ENCODE measurements around the gene KRTAP4-8.
"Not testable (repeated sequence)": the region's sequence is repeated elsewhere in the genome, so short reads cannot be mapped to it uniquely, and the experiment has no call there.

Gene KRTAP4-8

DNA sequence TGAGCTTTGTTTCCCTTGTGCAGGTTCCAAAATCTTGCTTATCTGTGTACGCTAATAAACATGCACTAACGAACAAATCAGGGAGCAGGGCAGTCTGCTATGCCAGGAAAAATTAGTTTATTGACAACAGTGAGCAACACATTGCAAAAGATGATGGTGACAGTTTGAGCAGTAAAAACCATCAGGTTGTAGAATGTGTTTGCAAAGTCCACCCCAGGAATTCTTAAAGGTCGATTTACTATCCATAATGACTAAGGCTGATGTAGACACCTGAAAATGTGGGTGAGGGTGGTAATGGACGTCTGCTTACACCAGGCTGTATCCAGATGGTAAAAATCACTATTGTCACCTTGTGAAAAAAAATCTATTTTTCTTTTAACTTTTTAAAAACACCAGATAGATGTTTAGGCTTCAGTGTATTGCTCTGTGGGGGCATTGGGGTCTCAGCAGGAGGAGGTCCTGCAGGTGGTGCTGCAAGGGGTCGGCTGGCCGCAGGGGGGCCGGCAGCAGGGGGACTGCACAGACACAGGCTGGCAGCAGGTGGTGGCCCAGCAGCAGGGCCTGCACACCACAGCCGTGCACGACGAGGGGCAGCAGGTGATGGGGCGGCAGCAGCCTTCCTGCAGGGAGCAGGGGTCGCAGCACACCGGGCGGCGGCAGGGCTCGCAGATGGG is 32.8 kb downstream of the KRTAP4-8 start:
- not testable (repeated sequence) for DNase-seq (ENCODE audit: low read depth in 3 of 3)

DNA sequence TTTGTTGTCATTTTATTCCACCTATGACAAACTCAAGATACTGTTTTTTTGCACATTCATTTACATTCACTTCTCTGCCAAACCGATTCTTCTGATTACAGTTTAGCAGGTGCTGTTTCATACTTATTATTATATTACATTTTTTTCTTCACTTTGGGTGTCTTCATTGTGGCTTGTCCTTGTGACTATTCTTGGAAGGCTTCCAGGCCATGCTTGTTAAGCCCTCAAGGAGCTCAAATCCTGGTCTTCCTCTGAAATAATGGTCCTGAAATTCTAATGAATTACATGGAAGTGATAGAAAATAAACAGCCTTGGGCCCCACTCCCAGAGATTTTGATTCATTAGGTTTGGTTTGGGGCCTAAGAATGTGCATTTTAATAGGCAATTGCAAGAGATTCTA is 33.6 kb downstream of the KRTAP4-8 start:
- DNase-seq (ENCODE audit: low read depth in 3 of 3): no peak

- no peak for DNase-seq (ENCODE audit: low read depth in 3 of 3)
These were observed 34.5 kb downstream of the KRTAP4-8 start for GRCh38 chr17:41063449-41063848.

DNA sequence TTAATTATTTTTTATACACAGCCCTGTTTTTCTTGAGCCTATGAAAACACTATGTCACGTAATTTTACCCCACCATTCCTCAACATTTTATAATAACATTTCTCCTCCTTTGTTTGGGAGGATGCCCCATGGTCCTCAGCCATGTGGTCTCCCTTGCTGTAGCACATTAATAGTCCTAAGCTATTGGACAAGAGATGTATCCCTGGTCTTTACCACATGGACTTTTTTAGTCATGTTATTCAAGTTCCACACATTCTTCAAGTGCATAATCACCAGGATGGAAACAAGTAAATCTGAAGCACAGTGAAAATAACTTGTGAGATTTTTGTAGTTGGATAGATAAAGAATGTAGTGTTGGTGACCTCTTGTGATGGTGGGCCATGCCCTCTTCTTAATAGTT is 36.0 kb downstream of the KRTAP4-8 start:
- DNase-seq (ENCODE audit: low read depth in 3 of 3): no peak

DNA sequence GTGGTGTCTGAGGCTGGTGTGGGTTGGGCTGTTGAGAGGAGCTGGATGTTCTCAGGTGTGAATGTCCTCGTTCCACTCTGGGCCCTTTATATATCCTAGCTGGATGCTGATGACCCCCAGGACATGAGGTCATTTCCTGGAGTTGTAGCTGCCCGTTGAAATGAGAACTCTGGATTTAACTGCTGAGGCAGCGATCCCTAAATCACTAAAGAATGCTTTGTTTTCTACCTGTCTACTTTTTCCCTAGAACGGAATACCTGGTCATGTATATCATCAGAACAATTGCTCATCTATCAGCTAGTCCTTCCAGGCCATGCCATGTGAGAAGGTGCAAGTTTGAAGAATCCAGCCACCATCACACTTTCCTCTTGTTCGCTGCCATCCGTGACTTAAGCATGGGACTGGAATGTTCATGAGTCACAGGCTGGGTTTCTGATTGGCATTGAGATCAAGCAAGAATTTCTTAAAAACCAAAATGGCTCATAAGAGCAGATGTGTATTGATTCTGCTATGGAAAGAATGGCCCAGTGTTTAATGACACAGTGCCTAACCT is 37.8 kb downstream of the KRTAP4-8 start, which contains the start of gene KRTAP2-3:
Gene KRTAP2-3, minus strand, starts transcription at position 63 of the 553 bp plus-strand sequence. CDS start 64 bp downstream, outside the sequence.
- DNase-seq (ENCODE audit: low read depth in 3 of 3): no peak

- DNase-seq (ENCODE audit: low read depth in 3 of 3): not testable (repeated sequence)
These were observed 38.5 kb downstream of the KRTAP4-8 start for GRCh38 chr17:41059276-41060051.

- no peak for DNase-seq (ENCODE audit: low read depth in 3 of 3)
These were observed 39.2 kb downstream of the KRTAP4-8 start for GRCh38 chr17:41058741-41059140.

DNA sequence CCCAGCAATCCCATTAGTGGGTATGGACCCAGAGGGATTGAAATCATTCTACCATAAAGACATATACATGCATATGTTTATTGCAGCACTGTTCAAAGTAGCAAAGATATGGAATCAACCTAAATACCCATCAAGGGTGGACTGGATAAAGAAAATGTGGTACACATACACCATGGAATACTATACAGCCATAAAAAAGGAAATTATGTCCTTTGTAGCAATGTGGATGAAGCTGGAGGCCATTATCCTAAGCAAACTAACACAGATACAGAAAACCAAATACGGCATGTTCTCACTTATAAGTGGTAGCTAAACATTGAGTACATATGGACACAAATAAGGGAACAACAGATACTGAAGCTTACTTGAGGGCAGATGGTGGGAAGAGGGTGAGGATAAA is 40.4 kb downstream of the KRTAP4-8 start:
- DNase-seq (ENCODE audit: low read depth in 3 of 3): no peak

- not testable (repeated sequence) for DNase-seq (ENCODE audit: low read depth in 3 of 3)
These were observed 42.8 kb downstream of the KRTAP4-8 start, which contains the start of gene KRTAP2-2 for GRCh38 chr17:41055130-41055529. Gene KRTAP2-2 (minus strand): TSS chr17:41055230. CDS start chr17:41055211, 19 bp downstream.

GRCh38 chr17:41054556-41054955 is 43.4 kb downstream of the KRTAP4-8 start:
- DNase-seq (ENCODE audit: low read depth in 3 of 3): not testable (repeated sequence)

- no peak for DNase-seq (ENCODE audit: low read depth in 3 of 3)
These were observed 43.9 kb downstream of the KRTAP4-8 start for GRCh38 chr17:41054025-41054424.

- DNase-seq (ENCODE audit: low read depth in 3 of 3): no peak
These were observed 45.4 kb downstream of the KRTAP4-8 start for GRCh38 chr17:41052566-41052965.

GRCh38 chr17:41049110-41049509 is 48.8 kb downstream of the KRTAP4-8 start:
- no peak for DNase-seq (ENCODE audit: low read depth in 3 of 3)

DNA sequence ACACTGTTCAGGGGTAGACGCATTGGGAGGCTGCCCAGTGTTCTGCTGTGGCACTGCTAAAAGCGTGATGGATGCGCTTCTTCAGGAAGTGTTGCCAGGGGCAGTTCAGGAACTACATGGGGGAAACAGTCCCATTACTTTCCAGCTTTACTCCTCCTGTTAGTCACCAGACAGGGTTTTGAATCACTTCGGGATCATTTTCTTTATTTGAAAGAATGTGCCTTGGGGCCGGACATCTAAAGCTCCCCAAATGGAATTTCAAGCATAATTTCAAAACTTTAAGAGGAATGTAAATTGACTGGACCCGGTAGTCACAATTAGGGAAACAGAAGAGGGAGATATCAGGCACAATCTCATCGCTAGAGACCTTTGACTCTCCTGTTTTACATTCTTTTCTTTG is 49.5 kb downstream of the KRTAP4-8 start:
- no peak for DNase-seq (ENCODE audit: low read depth in 3 of 3)
